H1 (cell line): ENCODE data around the gene RALGAPA2. TPM values are rescaled to one million over a fixed set of nuclear protein-coding genes. Genes with fewer than 3 reads are reported as not detected.

Source experiments
- CTCF ChIA-PET: fragments of 300-600 bp; sonication (Branson Sonifier 250); formaldehyde crosslinking; loops from one replicate; lab custom pipeline; 2021; ENCODE audit not compliant: partially characterized antibody; lab: Charles Lee
- POLR2A ChIA-PET: fragments of 300-600 bp; sonication (Branson Sonifier 250); formaldehyde crosslinking; loops from one replicate; lab custom pipeline; 2021; ENCODE audit warnings: inconsistent platforms; ENCODE audit not compliant: partially characterized antibody; lab: Charles Lee
- DNase-seq, 2 experiments: peaks; one replicate each; pipeline versions ENCODE4 v3.0.0 to v3.0.0-alpha.2; 2010 to 2022; ENCODE audit warnings: low spot score in 2 of 2, low read depth in 1 of 2, mixed read lengths in 1 of 2
- FAIRE-seq: peaks from 2 replicates; lab custom pipeline; 2011; peaks lifted over from hg19 to GRCh38; lab: Jason Lieb, UNC
- H2AFZ ChIP-seq: 2 replicates; pipeline ENCODE4 v1.8.1; 2012; ENCODE audit warnings: low read length, inconsistent platforms
- H2AK5ac ChIP-seq: 2 replicates; pipeline ENCODE4 v1.6.1; 2013; ENCODE audit warnings: low read depth, low read length
- H2BK120ac ChIP-seq: replicated peaks from 2 replicates; pipeline ENCODE3; 2013; ENCODE audit warnings: low read depth, low read length, inconsistent platforms
- H2BK12ac ChIP-seq: 2 replicates; pipeline ENCODE4 v1.6.1; 2013; ENCODE audit warnings: low read depth, low read length
- H2BK15ac ChIP-seq: 2 replicates; pipeline ENCODE4 v1.6.1; 2013; ENCODE audit warnings: low read length
- H2BK20ac ChIP-seq: 2 replicates; pipeline ENCODE4 v1.6.1; 2013; ENCODE audit warnings: low read length
- H2BK5ac ChIP-seq: 2 replicates; pipeline ENCODE4 v1.6.1; 2013; ENCODE audit warnings: low read depth, low read length
- H3K14ac ChIP-seq: 2 replicates; pipeline ENCODE4 v1.6.1; 2013; ENCODE audit warnings: inconsistent platforms; ENCODE audit not compliant: insufficient read length
- H3K18ac ChIP-seq: 2 replicates; pipeline ENCODE4 v1.6.1; 2013; ENCODE audit warnings: low read length; ENCODE audit errors: extremely low read depth
- H3K23ac ChIP-seq: 2 replicates; pipeline ENCODE4 v1.6.1; 2013; ENCODE audit warnings: inconsistent platforms; ENCODE audit not compliant: insufficient read length
- H3K23me2 ChIP-seq: 2 replicates; pipeline ENCODE4 v1.6.1; 2013; ENCODE audit warnings: low read depth, low read length
- H3K27ac ChIP-seq: 2 replicates; pipeline ENCODE4 v1.6.1; 2011; ENCODE audit warnings: low read depth, low read length, inconsistent platforms
- H3K27me3 ChIP-seq, 4 experiments: replicated peaks in 1 of 4; 1 replicate in 1 of 4; 2 replicates in 3 of 4; pipeline versions ENCODE4 v1.6.1 to v1.8.1; 2011 to 2013; ENCODE audit warnings: low read length in 3 of 4, mild to moderate bottlenecking in 3 of 4, inconsistent platforms in 2 of 4, mixed read lengths in 2 of 4, moderate library complexity in 1 of 4; ENCODE audit not compliant: control insufficient read depth in 3 of 4, insufficient read depth in 3 of 4; ENCODE audit errors: extremely low read depth in 1 of 4
- H3K36me3 ChIP-seq, 4 experiments: 2 replicates each; pipeline versions ENCODE4 v1.6.1 to v1.8.1; 2011 to 2013; ENCODE audit warnings: mild to moderate bottlenecking in 4 of 4, low read length in 3 of 4, moderate library complexity in 2 of 4, control low read depth in 1 of 4, inconsistent platforms in 1 of 4; ENCODE audit not compliant: insufficient read depth in 4 of 4, control insufficient read depth in 2 of 4
- H3K4ac ChIP-seq: replicated peaks from 2 replicates; pipeline ENCODE3; 2013; ENCODE audit warnings: low read length, low read depth, mixed read lengths, inconsistent platforms; ENCODE audit not compliant: insufficient read length
- H3K4me1 ChIP-seq, 4 experiments: replicated peaks in 1 of 4; 1 replicate in 1 of 4; 2 replicates in 3 of 4; pipeline versions ENCODE4 v1.6.1 to v1.8.1; 2011 to 2013; ENCODE audit warnings: low read length in 3 of 4, inconsistent platforms in 2 of 4, mixed read lengths in 1 of 4; ENCODE audit not compliant: insufficient read depth in 4 of 4, control insufficient read depth in 3 of 4
- H3K4me2 ChIP-seq, 2 experiments: 2 replicates each; pipeline versions ENCODE4 v1.6.1 to v1.8.1; 2011 to 2013; ENCODE audit warnings: low read depth in 2 of 2, low read length in 2 of 2, control low read depth in 1 of 2, inconsistent platforms in 1 of 2, mild to moderate bottlenecking in 1 of 2; ENCODE audit not compliant: insufficient read depth in 1 of 2
- H3K4me3 ChIP-seq, 4 experiments: fragments of 200-600, 300-600 bp in 1 of 4; sonication (generic), shearing (Covaris generic), sonication (Bioruptor Twin) in 1 of 4; 2 replicates each; pipeline versions ENCODE4 v1.5.1 to v1.8.1; 2011 to 2016; ENCODE audit warnings: low read length in 4 of 4, low read depth in 3 of 4, control low read depth in 2 of 4, inconsistent platforms in 2 of 4, mild to moderate bottlenecking in 2 of 4, mixed read lengths in 1 of 4, moderate library complexity in 1 of 4; ENCODE audit not compliant: insufficient read depth in 2 of 4; ENCODE audit errors: extremely low read depth in 1 of 4
- H3K56ac ChIP-seq: replicated peaks from 2 replicates; pipeline ENCODE3; 2013; ENCODE audit warnings: low read depth, mild to moderate bottlenecking, mixed read lengths, low read length, inconsistent platforms; ENCODE audit not compliant: insufficient read length
- H3K79me1 ChIP-seq: 2 replicates; pipeline ENCODE4 v1.6.1; 2013; ENCODE audit warnings: low read depth, low read length, control low read depth
- H3K79me2 ChIP-seq, 2 experiments: 2 replicates each; pipeline versions ENCODE4 v1.6.1 to v1.8.1; 2012 to 2013; ENCODE audit warnings: low read length in 2 of 2, mild to moderate bottlenecking in 2 of 2, inconsistent platforms in 1 of 2; ENCODE audit not compliant: insufficient read depth in 2 of 2, control insufficient read depth in 1 of 2
- H3K9ac ChIP-seq, 4 experiments: replicated peaks in 1 of 4; 1 replicate in 1 of 4; 2 replicates in 3 of 4; pipeline versions ENCODE4 v1.6.1 to v1.8.1; 2011 to 2013; ENCODE audit warnings: low read depth in 3 of 4, low read length in 3 of 4, control low read depth in 2 of 4, mild to moderate bottlenecking in 2 of 4, moderate library complexity in 2 of 4, inconsistent platforms in 1 of 4; ENCODE audit errors: extremely low read depth in 1 of 4
- H3K9me3 ChIP-seq, 2 experiments: 2 replicates each; pipeline versions ENCODE4 v1.6.1 to v1.8.1; 2012 to 2013; ENCODE audit warnings: mild to moderate bottlenecking in 2 of 2, moderate library complexity in 2 of 2, control low read depth in 1 of 2, inconsistent platforms in 1 of 2, low read depth in 1 of 2, low read length in 1 of 2, mixed read lengths in 1 of 2; ENCODE audit not compliant: insufficient read depth in 2 of 2
- H4K20me1 ChIP-seq, 2 experiments: replicated peaks in 1 of 2; 2 replicates each; pipeline versions ENCODE3 to v1.8.1; 2011 to 2013; ENCODE audit warnings: inconsistent platforms in 2 of 2, low read length in 2 of 2, mild to moderate bottlenecking in 1 of 2; ENCODE audit not compliant: insufficient read depth in 2 of 2, control insufficient read depth in 1 of 2
- H4K5ac ChIP-seq: 2 replicates; pipeline ENCODE4 v1.6.1; 2013; ENCODE audit warnings: low read length, low read depth, mixed read lengths, inconsistent platforms; ENCODE audit not compliant: insufficient read length
- H4K8ac ChIP-seq: 2 replicates; pipeline ENCODE4 v1.8.0; 2013; ENCODE audit warnings: mild to moderate bottlenecking, moderate library complexity, low read length, inconsistent platforms; ENCODE audit not compliant: insufficient read depth; ENCODE audit errors: extremely low read depth
- H4K91ac ChIP-seq: replicated peaks from 2 replicates; pipeline ENCODE3; 2013; ENCODE audit warnings: low read length, mixed read lengths, inconsistent platforms; ENCODE audit not compliant: insufficient read length
- CHD1 ChIP-seq: IDR thresholded peaks from 2 replicates; pipeline ENCODE4 v1.6.1; 2012; ENCODE audit warnings: low read depth, low read length, improper control_type of control experiment
- HDAC6 ChIP-seq: IDR thresholded peaks from one replicate; pipeline ENCODE4 v1.7.1; 2012; ENCODE audit warnings: low read depth, mild to moderate bottlenecking, inconsistent platforms, low read length, moderate library complexity
- RAD21 ChIP-seq, 2 experiments: IDR thresholded peaks in 1 of 2; conservative IDR thresholded peaks in 1 of 2; 2 replicates each; pipeline ENCODE4 v1.6.1; 2011; ENCODE audit warnings: low read depth in 2 of 2, low read length in 2 of 2, improper control_type of control experiment in 1 of 2, inconsistent platforms in 1 of 2, mild to moderate bottlenecking in 1 of 2, moderate library complexity in 1 of 2
- WGBS, 2 experiments: shearing (Covaris generic) in 1 of 2; methylation state at CpG; one replicate each; pipeline versions ENCODE4 v1.1.6 to v1.1.7; 2013 to 2015; ENCODE audit warnings: low lambda C conversion rate in 2 of 2, mixed read lengths in 2 of 2, inconsistent platforms in 1 of 2, low coverage in 1 of 2, missing lambda C conversion rate in 1 of 2; ENCODE audit not compliant: insufficient replicate concordance in 2 of 2, insufficient coverage in 1 of 2, insufficient read length in 1 of 2; ENCODE audit errors: extremely low coverage in 1 of 2, missing lambda C conversion rate in 1 of 2; 5-methylcytosine and 5-hydroxymethylcytosine counted together
- polyA plus RNA-seq, 7 experiments: library from polyadenylated mRNA; depleted of rRNA in 3 of 7; stranded (reverse) in 5 of 7; unstranded in 2 of 7; fragments of >200 nt in 5 of 7; fragments of 200-250 nt in 2 of 7; gene quantifications; 1 replicate in 5 of 7; 2 replicates in 1 of 7; 4 replicates in 1 of 7; pipeline versions ENCODE4 v1.2.1 to v1.2.3, GENCODE V29; 2011 to 2013; ENCODE audit warnings: missing spikeins in 2 of 7, mixed read lengths in 2 of 7
- total RNA-seq: library from RNA; stranded (reverse); fragmentation: NEBNext Ultra II Directional; extraction: Animal tissue kit (Norgen Biotek cat#: 25700); gene quantifications from 2 replicates; pipeline ENCODE4 v1.2.1, GENCODE V29; 2021

The RALGAPA2 gene
- total and polyA plus RNA-seq, 2 of the 8 experiments (the other 6 are each of a cell fraction or from before 2014, with no cell fraction given), result 5.1 to 25.5 TPM

GRCh38 chr20:20456741-20457140 is 255.7 kb downstream of the RALGAPA2 start:
- H3K23me2 ChIP-seq, result no peaks in the 10 kb centered on the region
- H2BK15ac ChIP-seq, result no peak overlapping the region
- CTCF ChIA-PET, result interaction anchor here (0.9 to 2.1 kb wide), 7 partner anchors 9 to 220 kb away, joined by 3 to 5 read pairs (median 3); no protein-coding TSS in a partner anchor
- no peak overlapping the region for H3K27ac ChIP-seq
- WGBS, 2 experiments, result 93% methylated on average over 2 of the region's 2 CpGs; no CpG with 5 or more reads in 1 of the 2 experiments
- H4K91ac ChIP-seq, result no peak overlapping the region
- DNase-seq (no peak), FAIRE-seq (no peak)
- H2BK120ac ChIP-seq, result no peak overlapping the region
- no peak overlapping the region for H3K56ac ChIP-seq
- no peak overlapping the region for H3K18ac ChIP-seq
- H2BK5ac ChIP-seq, result no peak overlapping the region
- H4K8ac ChIP-seq, result no peak overlapping the region
- no peak overlapping the region for H2BK12ac ChIP-seq
- H3K23ac ChIP-seq, result no peak overlapping the region
- no peaks in the 10 kb centered on the region for H3K79me1 ChIP-seq
- no peaks in the 10 kb centered on the region; a peak in 1 of 8 replicates for H3K36me3 ChIP-seq
- H3K9me3 ChIP-seq, result no peaks in the 10 kb centered on the region
- H2AK5ac ChIP-seq, result no peak overlapping the region
- TF ChIP-seq HDAC6 (no peak), CHD1 (no peak), RAD21 (IDR thresholded peaks at IDR 0.05 in 1 of 2, conservative IDR thresholded peaks at IDR 0.05 in 1 of 2; ENCODE audit: low read depth in 2 of 2, low read length in 2 of 2) (no peak)
- TF ChIP-seq, all 59 proteins: peak for 0
- Histone ChIP-seq H3K9ac (no peak overlapping the region), H3K4me2 (no peak overlapping the region), H2AFZ (no peak overlapping the region), H3K4me1 (peaks cover 4 to 12% (median 9%) of the 10 kb centered on the region in 4 experiments), H3K4me3 (no peak overlapping the region), H3K27me3 (no peaks in the 10 kb centered on the region), H3K79me2 (no peaks in the 10 kb centered on the region), H3K14ac (no peak overlapping the region), H3K4ac (no peak overlapping the region), H2BK20ac (no peak overlapping the region), H4K20me1 (no peaks in the 10 kb centered on the region), H4K5ac (no peak overlapping the region)
- POLR2A ChIA-PET, result interaction anchor here (0.5 kb wide), 1 partner anchor 444 kb away, joined by 3 read pairs; no protein-coding TSS in a partner anchor
